Measurements from ENCODE around the gene UGCG.

Gene UGCG

DNA sequence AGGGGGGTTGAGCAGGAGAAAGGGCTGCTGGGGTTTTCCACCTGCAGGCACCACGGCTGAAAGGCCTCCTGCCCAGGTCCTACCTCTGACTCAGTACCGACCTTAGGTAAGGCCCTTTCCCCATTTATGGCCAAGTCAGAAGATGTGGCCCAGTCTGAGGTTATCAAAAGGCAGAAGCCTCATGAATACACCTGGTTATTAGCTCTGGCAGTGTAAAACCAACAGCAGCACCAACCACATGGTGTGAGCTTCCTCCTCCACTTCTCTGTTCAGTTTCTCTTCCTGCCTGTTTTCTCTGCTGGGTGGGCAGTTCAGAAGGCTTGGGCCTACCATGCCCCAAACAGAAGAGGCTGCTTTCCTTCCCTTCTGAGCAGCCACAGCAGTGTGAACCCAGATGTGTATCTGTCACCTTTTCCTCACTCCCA lies 86.9 kb downstream of the UGCG start:
- no peak for DNase-seq (ENCODE audit: low read depth in 2 of 2)

DNA sequence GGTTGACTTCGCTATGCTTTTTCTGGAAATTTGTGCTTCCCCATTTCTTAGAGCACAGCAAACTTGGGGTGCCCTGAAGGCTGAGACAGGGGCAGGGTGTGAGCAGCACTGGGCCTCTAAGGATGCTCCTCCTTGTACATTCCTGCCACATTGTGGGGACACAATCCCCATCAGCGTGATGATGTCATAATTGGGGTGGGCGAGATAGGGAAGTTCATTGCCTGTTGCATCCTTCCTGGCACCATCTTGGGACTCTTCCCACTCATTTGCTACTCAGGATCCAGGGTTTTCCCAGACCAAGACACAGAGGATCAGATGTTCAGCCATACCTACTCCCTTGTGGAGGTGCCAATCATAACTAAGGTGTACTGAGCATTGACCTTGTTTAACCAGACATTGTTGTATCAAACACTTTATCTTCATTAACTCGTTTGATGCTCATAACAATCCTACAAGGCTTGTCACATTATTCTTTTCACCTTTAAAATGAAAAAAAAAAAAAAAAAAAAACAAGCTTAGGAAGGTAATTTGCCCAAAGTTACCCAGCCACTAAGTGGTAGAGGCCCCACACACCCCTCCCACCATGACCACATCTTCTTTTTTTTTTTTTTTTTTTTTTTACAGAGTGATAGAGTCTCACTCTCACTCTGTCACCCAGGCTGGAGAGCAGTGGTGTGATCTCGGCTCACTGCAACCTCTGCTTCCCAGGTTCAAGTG lies 87.6 kb downstream of the UGCG start:
- DNase-seq (ENCODE audit: low read depth in 2 of 2), result no peak
